T47D (cell line): ENCODE measurements around the gene KIF21A.

Experiments
- DNase-seq, 2 experiments: peaks; one replicate each; pipeline versions ENCODE4 v3.0.0 to v3.0.0-alpha.2; 2011 to 2012; ENCODE audit warnings: low read depth in 1 of 2, low spot score in 1 of 2
- JUND ChIP-seq: IDR thresholded peaks from 2 replicates; pipeline ENCODE4 v1.6.1; 2012; ENCODE audit warnings: low read depth
- in situ Hi-C: cut with HindIII; loops from 2 replicates; pipeline ENCODE4 v1.10.0; 2016; ENCODE audit warnings: low sequenced_read_pairs, low pct_unique_long_range_greater_than_20kb

The KIF21A gene

DNA sequence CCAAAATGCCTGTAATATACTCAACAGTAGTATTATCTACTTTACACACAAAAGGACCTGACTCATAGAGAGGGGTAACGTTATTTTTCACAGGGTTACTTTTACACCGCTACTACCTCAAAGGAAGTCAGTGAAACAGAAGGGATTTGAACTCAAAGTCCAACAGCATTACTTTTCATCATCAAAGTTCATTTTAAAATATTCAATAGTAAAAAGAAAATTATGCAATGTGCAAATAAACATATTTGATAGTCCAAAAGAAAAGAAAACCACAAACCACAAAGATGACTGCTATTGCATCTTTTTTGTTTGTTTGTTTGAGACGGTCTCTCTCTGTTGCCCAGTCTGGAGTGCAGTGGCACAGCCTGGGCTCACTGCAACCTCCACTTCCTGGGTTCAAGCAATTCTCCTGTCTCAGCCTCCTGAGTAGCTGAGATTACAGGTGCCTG is 15.5 kb downstream of the KIF21A start:
- DNase-seq, result no peak
- in situ Hi-C loops, result no loop called here
- TF ChIP-seq JUND, result no peak

DNA sequence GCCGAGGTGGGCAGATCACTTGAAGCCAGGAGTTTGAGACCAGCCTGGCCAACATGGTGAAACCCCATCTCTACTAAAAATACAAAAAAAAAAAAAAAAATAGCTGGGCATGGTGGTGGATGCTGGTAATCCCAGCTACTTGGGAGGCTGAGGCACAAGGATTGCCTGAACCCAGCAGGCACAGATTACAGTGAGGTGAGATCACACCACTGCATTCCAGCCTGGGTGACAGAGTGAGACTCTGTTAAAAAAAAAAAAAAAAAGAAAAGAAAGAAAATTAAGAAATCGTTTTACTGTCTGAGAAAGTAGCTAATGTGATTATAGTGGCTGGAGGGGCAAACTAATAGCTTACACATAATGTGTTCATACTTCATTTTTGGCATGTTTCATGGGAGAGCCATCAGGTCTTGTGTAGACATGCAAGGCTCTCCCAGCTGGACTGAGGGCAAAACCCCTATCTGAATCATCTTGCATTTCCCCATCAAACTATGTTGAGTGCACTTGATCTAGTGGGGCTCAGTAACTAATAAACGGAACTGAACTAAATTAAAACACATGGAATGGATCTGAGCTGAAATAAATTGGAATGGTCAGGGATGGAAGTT is 16.2 kb downstream of the KIF21A start:
- no peak for TF ChIP-seq JUND
- DNase-seq, result no peak
- in situ Hi-C loops, result no loop called here

DNA sequence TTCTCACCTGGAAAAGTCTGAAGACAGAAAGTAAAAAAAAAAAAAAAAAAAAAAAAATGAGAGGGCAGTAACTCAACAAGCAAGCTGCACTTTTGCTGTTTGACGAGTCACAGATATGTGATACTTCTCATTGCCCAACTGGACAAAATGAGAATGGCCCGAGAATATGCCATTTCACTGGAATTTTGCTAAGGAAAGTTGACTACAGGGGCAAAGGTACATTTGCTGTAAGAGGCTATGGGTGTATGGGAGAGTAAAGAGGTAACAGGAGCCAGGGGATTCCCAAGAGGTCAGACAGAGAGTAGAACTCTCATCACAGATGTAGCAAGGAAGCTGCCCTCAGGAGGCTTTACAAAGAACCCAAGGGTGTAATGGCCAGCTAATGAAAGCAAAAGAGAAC is 22.9 kb downstream of the KIF21A start:
- in situ Hi-C loops, result no loop called here
- TF ChIP-seq JUND, result no peak
- DNase-seq, result no peak

DNA sequence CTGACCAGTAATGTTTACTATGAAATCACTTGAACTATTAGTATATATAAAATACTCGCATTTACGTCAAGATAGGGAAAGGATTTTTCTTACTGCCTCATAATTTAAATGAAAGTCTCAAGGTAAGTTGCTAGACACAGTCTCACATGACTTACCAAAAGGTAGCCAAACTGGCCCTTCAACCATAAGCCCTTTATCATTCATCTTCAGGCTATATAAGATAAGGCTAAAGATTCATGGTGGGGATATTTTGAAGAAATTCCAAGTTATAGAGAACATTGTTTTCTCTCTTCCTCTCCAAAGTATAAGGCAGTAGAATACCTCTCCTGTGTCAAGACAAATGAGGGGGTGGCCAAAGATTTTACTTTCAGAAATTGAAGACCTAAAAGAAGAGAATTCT is 23.4 kb downstream of the KIF21A start:
- no peak for TF ChIP-seq JUND
- no peak for DNase-seq
- in situ Hi-C loops, result no loop called here

DNA sequence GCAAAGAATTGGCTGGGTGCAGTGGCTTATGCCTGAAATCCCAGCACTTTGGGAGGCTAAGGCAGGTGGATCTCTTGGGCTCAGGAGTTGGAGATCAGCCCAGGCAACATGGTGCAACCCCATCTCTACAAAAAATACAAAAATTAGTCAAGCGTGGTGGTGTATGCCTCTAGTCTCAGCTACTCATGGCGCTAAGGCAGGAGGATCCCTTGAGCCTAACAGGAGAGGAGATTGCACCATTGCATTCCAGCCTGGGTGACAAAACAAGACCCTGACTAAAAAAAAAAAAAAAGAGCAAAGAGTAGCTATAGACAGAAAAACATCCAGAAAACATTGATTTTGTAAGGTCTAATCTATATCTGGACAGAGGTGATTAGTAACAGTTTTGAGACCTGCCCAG is 25.0 kb downstream of the KIF21A start:
- DNase-seq, result no peak
- in situ Hi-C loops, result no loop called here
- TF ChIP-seq JUND, result no peak

DNA sequence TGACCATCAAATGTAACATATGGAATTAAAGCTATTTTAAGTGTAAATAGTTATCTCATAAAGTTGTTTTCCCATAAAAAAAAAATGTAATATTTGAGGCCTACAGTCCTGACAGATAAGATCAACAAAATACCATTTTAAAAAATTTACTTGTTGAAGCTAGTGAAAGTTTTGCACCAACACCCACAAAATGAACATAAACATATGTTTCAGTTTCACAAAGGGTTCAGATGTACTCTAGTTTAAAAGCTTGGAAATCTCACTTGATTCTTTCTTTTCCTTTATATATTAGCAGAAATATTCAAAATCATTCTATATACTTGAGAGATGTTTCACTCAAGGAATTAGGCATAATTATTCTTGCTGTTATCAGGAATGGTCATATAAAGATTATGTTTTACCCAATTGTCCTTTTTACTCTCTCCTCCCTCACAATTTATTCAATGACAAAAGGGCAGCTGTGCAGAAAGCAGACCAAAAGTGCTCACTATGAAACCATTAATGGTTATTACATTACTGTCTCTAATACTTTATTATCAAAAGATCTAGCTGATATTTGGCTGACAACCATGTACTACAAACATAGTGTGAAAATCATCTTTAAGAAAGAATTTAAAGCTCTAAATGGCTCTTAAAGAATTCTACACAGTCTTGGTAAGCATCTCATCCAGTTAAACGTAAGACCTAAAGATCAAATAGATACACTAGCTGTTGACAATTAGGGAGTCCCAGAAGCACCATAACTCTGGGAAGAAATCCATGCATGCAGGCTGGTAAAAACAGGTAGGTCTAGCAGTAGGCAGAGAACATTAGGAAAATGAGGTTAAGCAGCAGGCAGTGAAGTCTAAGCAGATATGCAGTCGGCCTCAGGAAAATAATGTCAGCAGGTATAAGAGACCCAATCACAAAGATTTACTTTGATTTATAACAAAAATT is 28.8 kb downstream of the KIF21A start:
- in situ Hi-C loops, result no loop called here
- DNase-seq, result no peak
- no peak for TF ChIP-seq JUND

DNA sequence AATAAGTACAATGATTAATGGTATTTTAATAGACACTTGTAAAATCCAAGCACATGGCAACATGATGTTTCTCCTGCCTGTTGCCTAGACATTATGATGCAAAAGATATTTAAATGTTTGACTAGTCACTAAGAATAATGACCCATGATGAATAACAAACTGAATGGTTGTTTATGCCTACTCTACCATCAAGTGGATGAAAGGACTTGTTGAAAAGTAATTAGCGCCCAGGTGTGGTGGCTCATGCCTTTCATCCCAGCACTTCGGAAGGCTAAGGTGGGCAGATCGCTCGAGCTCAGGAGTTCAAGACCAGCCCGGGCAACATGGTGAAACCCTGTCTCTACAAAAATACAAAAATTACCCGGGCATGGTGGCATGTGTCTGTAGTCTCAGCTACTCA is 30.7 kb downstream of the KIF21A start:
- in situ Hi-C loops, result no loop called here
- no peak for TF ChIP-seq JUND
- DNase-seq, result no peak

DNA sequence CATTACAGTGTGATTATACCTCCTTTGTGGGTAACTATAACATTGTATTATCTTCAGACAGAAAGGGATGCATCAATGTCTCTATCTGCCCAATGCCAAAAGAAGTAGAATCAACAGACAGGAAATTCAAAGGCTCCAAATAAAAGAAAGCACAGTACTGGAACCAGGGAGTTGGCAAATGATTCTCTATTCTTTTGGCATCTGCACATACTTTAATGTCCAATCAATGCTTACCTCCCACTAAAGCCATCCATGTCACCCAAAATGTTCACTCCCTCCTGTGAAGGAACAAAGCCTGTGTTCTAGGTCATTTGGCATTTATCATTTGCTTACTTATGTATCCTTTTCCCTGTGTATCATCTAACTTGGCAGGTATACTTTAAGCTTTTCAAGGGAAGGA is 36.7 kb downstream of the KIF21A start:
- DNase-seq, result no peak
- no peak for TF ChIP-seq JUND
- in situ Hi-C loops, result no loop called here

DNA sequence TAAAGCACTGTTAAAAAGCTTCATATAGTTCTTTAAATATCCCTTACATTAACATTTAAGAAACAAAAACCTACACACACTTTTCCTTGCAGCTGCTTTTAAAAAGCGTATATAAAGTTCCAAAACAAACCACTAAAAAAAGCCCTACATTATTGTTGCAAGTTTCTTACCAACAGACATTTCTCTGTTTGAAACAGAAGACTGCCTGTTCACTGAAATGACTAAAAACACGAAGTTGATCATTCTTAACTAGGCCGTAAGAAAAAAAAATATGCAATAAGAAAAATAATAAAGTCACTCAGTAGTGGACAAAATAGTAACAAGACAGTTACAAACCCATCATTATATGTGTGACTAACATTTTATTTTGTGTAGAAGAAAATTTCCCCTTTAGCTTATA is 37.3 kb downstream of the KIF21A start:
- DNase-seq, result no peak

DNA sequence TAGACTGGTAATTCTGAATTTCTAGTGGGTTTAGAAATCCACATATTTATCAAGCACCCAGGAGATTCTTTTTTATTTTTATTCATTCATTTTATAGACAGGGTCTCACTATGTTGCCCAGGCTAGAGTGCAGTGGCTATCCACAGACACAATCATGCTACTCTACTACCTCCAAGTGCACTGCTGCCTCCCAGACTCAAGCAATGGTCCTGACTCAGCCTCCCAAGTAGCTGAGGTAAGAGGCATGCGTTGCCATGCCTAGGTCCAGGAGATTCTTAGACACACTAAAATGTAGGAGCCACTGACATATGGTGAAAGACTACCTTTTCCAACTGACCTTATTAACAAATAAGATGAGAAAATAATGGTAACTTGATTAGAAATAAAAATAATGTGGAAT is 38.9 kb downstream of the KIF21A start:
- DNase-seq, result no peak
- in situ Hi-C loops, result no loop called here
- TF ChIP-seq JUND, result no peak

More for the DNA sequence above, 37.3 kb downstream of the KIF21A start:
- TF ChIP-seq JUND, result no peak
- in situ Hi-C loops, result no loop called here

DNA sequence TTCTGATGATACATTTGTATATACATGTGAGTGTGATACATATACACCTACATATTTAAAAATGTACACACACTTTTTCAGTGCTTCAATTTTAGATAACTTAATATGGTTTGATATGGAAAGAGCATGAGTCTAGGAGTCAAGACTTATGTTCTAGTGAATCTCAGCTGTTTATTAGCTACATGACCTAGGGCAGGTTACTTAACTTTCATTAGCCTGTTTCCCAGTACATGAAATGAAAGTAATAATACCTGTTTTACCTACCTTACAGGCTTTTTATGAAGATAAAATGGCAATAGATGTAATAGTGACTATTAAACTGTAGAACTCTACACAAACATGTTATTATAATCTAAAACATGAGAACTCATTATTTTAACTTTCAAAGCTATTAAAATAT is 39.5 kb downstream of the KIF21A start:
- no peak for DNase-seq
- no peak for TF ChIP-seq JUND
- in situ Hi-C loops, result no loop called here

DNA sequence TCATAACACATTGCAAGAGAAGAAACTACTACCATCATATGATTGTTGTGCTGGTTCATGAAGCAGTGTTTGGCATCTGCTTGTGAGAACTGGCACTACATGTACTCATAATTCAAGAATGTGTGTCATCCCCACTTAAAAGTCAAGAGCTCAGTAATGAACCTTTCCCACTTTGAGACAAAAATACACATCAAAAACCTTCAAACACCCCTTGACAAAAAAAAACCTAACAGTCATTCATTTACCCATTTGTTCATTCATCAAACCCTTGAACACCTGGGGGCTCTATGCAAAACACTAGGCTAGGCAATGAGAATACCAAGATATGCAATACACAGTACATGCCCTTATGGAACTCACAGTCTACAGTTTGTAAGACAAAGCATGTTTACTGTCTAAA is 40.0 kb downstream of the KIF21A start:
- no peak for DNase-seq
- in situ Hi-C loops, result no loop called here
- TF ChIP-seq JUND, result no peak

DNA sequence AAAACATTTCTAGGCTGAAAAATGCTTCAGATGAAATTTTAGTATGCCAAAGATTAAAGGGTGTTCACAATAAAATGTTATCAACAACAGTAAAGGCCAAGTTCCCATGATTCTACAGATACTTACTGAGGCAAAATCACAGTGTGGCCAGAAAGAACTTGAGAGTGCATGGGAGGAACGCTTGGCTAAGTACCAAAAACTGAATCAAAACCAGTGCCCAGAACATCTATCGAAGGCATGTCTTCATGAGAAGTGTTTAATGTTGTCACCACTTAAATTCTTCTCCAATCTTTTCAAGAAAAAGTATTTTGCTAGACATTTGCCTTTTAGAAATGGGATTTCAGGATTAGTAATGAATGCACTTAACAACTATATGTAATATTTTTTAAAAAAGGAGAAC is 41.5 kb downstream of the KIF21A start:
- in situ Hi-C loops, result no loop called here
- no peak for DNase-seq
- no peak for TF ChIP-seq JUND

DNA sequence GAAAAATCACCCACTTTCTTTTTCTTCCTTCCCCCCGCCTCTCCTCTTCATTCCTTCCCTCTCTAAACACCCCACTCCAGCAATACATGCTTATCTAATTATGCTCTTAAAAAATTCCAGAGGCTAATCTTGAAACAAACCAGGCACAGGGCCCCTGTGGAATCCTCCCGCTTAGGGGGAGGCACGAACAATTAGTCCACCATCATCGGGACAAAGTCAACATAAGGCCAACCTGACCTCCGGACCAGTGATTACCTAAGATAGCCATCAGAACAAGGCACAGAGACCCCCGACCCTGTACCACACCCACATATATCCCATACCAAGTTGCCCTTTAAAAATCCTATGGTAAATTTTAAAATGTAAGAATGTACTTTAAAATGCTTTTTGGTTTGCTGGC is 47.1 kb downstream of the KIF21A start:
- in situ Hi-C loops, result no loop called here

More for the DNA sequence above, 47.1 kb downstream of the KIF21A start:
- no peak for TF ChIP-seq JUND
- DNase-seq, result no peak
